Body of pancreas (tissue), 4 donors: ENCODE data around the gene NR4A1.

Source experiments
- POLR2A ChIP-seq, 3 donors: fragments of 450-650 bp; IDR thresholded peaks; one replicate each; pipeline ENCODE4 v1.6.1; 2016; ENCODE audit warnings: antibody characterized with exemption in 3 of 3, mild to moderate bottlenecking in 2 of 3
- TF ChIP-seq, protein P1 (sequence below), 7 experiments: fragments of 450-650 bp in 4 of 7; fragments of 200-600 bp in 3 of 7; sonication (generic) in 3 of 7; IDR thresholded peaks; one replicate each; pipeline ENCODE4 v1.5.1; 2016 to 2019; ENCODE audit warnings: antibody characterized with exemption in 7 of 7

DNA sequence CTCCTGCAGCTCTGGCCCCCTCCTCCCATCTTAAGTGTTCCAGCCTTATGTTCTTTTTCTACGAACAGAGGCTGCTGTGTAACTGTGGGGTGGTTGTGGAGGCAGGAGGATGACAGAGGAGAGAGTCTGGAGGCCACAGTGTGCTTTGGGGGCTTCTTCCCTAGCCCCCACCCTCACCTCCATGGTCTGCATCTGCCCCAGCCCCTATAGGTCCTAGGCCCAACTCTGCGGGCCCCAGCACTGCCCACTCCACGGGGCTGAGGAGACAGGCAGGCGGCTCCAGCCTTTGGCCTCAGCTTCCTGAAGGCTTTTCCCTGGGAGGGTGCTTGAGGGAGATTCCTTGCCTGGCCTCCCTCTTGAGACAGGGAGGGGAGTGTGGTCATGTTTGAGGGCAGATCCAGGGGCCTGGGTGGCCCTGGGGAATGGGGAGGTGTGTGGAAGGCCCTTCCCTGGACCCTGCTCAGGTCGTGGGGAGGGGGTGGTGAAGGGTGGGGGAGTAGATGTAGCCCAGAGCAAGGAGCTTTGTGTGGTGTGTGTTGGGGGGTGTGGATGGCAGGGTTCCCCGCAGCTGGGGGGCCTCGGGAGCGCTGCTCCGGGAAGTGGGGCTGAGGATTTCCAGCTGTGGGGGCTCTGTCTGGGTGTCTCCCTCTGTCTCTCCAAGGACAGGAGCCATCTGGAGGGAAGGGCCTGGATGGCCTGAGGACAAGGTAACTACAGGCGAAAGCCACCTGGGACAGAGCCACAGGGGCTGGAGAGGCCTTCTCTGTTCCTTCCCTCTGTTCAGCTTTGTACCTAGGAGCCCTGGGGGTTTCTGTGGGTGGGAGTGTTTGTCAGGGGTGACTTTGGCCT lies 29.4 kb downstream of the NR4A1 start:
- TF ChIP-seq, protein P1, sequence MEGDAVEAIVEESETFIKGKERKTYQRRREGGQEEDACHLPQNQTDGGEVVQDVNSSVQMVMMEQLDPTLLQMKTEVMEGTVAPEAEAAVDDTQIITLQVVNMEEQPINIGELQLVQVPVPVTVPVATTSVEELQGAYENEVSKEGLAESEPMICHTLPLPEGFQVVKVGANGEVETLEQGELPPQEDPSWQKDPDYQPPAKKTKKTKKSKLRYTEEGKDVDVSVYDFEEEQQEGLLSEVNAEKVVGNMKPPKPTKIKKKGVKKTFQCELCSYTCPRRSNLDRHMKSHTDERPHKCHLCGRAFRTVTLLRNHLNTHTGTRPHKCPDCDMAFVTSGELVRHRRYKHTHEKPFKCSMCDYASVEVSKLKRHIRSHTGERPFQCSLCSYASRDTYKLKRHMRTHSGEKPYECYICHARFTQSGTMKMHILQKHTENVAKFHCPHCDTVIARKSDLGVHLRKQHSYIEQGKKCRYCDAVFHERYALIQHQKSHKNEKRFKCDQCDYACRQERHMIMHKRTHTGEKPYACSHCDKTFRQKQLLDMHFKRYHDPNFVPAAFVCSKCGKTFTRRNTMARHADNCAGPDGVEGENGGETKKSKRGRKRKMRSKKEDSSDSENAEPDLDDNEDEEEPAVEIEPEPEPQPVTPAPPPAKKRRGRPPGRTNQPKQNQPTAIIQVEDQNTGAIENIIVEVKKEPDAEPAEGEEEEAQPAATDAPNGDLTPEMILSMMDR (IDR thresholded peaks at IDR 0.05): no peak
- no peak for TF ChIP-seq POLR2A (IDR thresholded peaks at IDR 0.05)
